OCI-LY3 (cell line): ENCODE results near the gene COG5.

Experiments
- CTCF ChIP-seq: fragments of 200-600, 300-600 bp; sonication (generic); IDR thresholded peaks from 2 replicates; pipeline ENCODE4 v1.5.1; 2014; ENCODE audit warnings: antibody characterized with exemption, low read length, low read depth
- EZH2phosphoT487 ChIP-seq: fragments of 200-600 bp; shearing (Covaris generic); IDR thresholded peaks from 2 replicates; pipeline ENCODE4 v1.6.1; 2018; ENCODE audit warnings: antibody characterized with exemption, mixed run types, low read depth

GRCh38 chr7:107208024-107208521 lies 355.6 kb downstream of the COG5 start:
- TF ChIP-seq CTCF (no peak), EZH2phosphoT487 (no peak)
